ENCODE results near the gene PCARE. TPM values are rescaled to one million over a fixed set of nuclear protein-coding genes. Genes with fewer than 3 reads are reported as not detected.

Gene PCARE
- total and polyA plus RNA-seq, 4 donors = 0.01 to 0.09 (median 0.04) TPM; not detected in 1

DNA sequence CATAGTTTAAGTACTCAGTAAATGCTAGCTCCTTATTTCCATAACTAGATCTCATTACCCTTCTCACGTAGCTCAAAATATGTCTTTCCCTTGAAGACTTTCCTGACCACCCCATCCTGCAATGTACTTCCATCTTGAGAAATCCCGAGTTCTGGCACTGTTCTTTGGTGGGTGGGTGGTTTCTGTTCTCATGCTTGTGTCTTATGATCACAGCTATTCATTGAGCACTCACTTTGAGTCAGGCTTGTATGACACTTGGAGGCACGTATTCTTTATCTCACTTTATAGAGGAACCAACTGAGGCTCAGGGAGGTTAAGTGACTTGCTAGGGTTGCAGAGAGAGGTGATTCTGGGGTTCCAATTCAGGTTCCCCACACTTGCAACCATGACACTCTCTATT, 31.9 kb upstream of the PCARE start:
- 80 to 89% methylated on average over 3 of the region's 3 CpGs for WGBS, 2 donors
- H3K27me3 ChIP-seq (ENCODE audit: control insufficient read depth in 3 of 3, insufficient read depth in 3 of 3, low read length in 2 of 3) = no peaks in the 10 kb centered on the region
- no peak for ATAC-seq (ENCODE audit: insufficient read depth, low FRiP score)

GRCh38 chr2:29105375-29105774, 31.1 kb upstream of the PCARE start:
- Histone ChIP-seq H3K9ac (ENCODE audit: insufficient read depth in 1 of 2, low read length in 2 of 2) (no peak overlapping the region), H3K9me3 (ENCODE audit: control insufficient read depth in 4 of 4, insufficient read depth in 3 of 4, low read length in 3 of 4) (no peaks in the 10 kb centered on the region), H3K4me1 (ENCODE audit: control insufficient read depth in 5 of 5, insufficient read depth in 5 of 5, low read length in 5 of 5) (peaks cover 0 to 2% (median 0%) of the 10 kb centered on the region in 5 donors), H3K27me3 (ENCODE audit: control insufficient read depth in 3 of 3, insufficient read depth in 3 of 3, low read length in 2 of 3) (no peaks in the 10 kb centered on the region), H3K27ac (ENCODE audit: low read depth in 1 of 2, low read length in 1 of 2) (no peak overlapping the region), H3K36me3 (ENCODE audit: control insufficient read depth in 4 of 4, insufficient read depth in 4 of 4, low read length in 4 of 4) (no peaks in the 10 kb centered on the region), H3K4me3 (no peak overlapping the region)
- no peak for DNase-seq
- TF ChIP-seq CTCF (IDR thresholded peaks at IDR 0.05; ENCODE audit: control extremely low read depth, extremely low read depth) = no peak
- ATAC-seq (ENCODE audit: insufficient read depth, low FRiP score) = no peak
- 62 to 77% methylated on average over 2 of the region's 2 CpGs for WGBS, 2 donors

More for the DNA sequence above, 31.9 kb upstream of the PCARE start:
- no peak for TF ChIP-seq CTCF (IDR thresholded peaks at IDR 0.05; ENCODE audit: control extremely low read depth, extremely low read depth)
- DNase-seq = no peak
- H3K4me3 ChIP-seq = no peak overlapping the region
- no peaks in the 10 kb centered on the region for H3K9me3 ChIP-seq (ENCODE audit: control insufficient read depth in 4 of 4, insufficient read depth in 3 of 4, low read length in 3 of 4)
- H3K27ac ChIP-seq (ENCODE audit: low read depth in 1 of 2, low read length in 1 of 2) = no peak overlapping the region
- no peaks in the 10 kb centered on the region for H3K36me3 ChIP-seq (ENCODE audit: control insufficient read depth in 4 of 4, insufficient read depth in 4 of 4, low read length in 4 of 4)
- H3K4me1 ChIP-seq (ENCODE audit: control insufficient read depth in 5 of 5, insufficient read depth in 5 of 5, low read length in 5 of 5) = peaks cover 0 to 2% (median 0%) of the 10 kb centered on the region in 5 donors
- H3K9ac ChIP-seq (ENCODE audit: insufficient read depth in 1 of 2, low read length in 2 of 2) = no peak overlapping the region

GRCh38 chr2:29104688-29105087, 30.4 kb upstream of the PCARE start:
- Histone ChIP-seq H3K9me3 (ENCODE audit: control insufficient read depth in 4 of 4, insufficient read depth in 3 of 4, low read length in 3 of 4) (no peaks in the 10 kb centered on the region), H3K27me3 (ENCODE audit: control insufficient read depth in 3 of 3, insufficient read depth in 3 of 3, low read length in 2 of 3) (no peaks in the 10 kb centered on the region), H3K9ac (ENCODE audit: insufficient read depth in 1 of 2, low read length in 2 of 2) (no peak overlapping the region), H3K27ac (ENCODE audit: low read depth in 1 of 2, low read length in 1 of 2) (no peak overlapping the region), H3K4me3 (no peak overlapping the region), H3K4me1 (ENCODE audit: control insufficient read depth in 5 of 5, insufficient read depth in 5 of 5, low read length in 5 of 5) (peaks cover 0 to 2% (median 0%) of the 10 kb centered on the region in 5 donors), H3K36me3 (ENCODE audit: control insufficient read depth in 4 of 4, insufficient read depth in 4 of 4, low read length in 4 of 4) (no peaks in the 10 kb centered on the region)
- WGBS, 2 donors = 81 to 84% methylated on average over 5 of the region's 5 CpGs
- DNase-seq = no peak
- TF ChIP-seq CTCF (IDR thresholded peaks at IDR 0.05; ENCODE audit: control extremely low read depth, extremely low read depth) = no peak
- no peak for ATAC-seq (ENCODE audit: insufficient read depth, low FRiP score)

GRCh38 chr2:29100564-29100963, 26.2 kb upstream of the PCARE start:
- H3K27me3 ChIP-seq (ENCODE audit: control insufficient read depth in 3 of 3, insufficient read depth in 3 of 3, low read length in 2 of 3) = no peaks in the 10 kb centered on the region
- TF ChIP-seq CTCF (IDR thresholded peaks at IDR 0.05; ENCODE audit: control extremely low read depth, extremely low read depth) = no peak
- 84 to 92% methylated on average over 1 of the region's 1 CpG for WGBS, 2 donors
- no peak overlapping the region for H3K4me3 ChIP-seq
- ATAC-seq (ENCODE audit: insufficient read depth, low FRiP score) = no peak
- no peak overlapping the region for H3K9ac ChIP-seq (ENCODE audit: insufficient read depth in 1 of 2, low read length in 2 of 2)
- H3K4me1 ChIP-seq (ENCODE audit: control insufficient read depth in 5 of 5, insufficient read depth in 5 of 5, low read length in 5 of 5) = no peaks in the 10 kb centered on the region
- H3K27ac ChIP-seq (ENCODE audit: low read depth in 1 of 2, low read length in 1 of 2) = no peak overlapping the region
- H3K36me3 ChIP-seq (ENCODE audit: control insufficient read depth in 4 of 4, insufficient read depth in 4 of 4, low read length in 4 of 4) = no peaks in the 10 kb centered on the region
- DNase-seq = no peak
- no peaks in the 10 kb centered on the region for H3K9me3 ChIP-seq (ENCODE audit: control insufficient read depth in 4 of 4, insufficient read depth in 3 of 4, low read length in 3 of 4)

Data from lung (tissue), 12 donors.